Esophagus (tissue), 2 donors: ENCODE data around the gene RAB11FIP5. TPM values are rescaled to one million over a fixed set of nuclear protein-coding genes. Genes with fewer than 3 reads are reported as not detected.

ENCODE experiments used
- H3K27ac ChIP-seq, 2 donors: one replicate each; pipeline ENCODE4 v1.5.1; 2013; ENCODE audit warnings: low read depth in 2 of 2, mild to moderate bottlenecking in 2 of 2, inconsistent platforms in 1 of 2, low read length in 1 of 2, moderate library complexity in 1 of 2
- H3K27me3 ChIP-seq, 2 donors: one replicate each; pipeline ENCODE4 v1.6.1; 2013; ENCODE audit warnings: low read length in 2 of 2, control low read depth in 1 of 2, mild to moderate bottlenecking in 1 of 2; ENCODE audit not compliant: insufficient read depth in 2 of 2, control insufficient read depth in 1 of 2
- H3K36me3 ChIP-seq, 2 donors: one replicate each; pipeline ENCODE4 v1.6.1; 2013; ENCODE audit warnings: low read length in 1 of 2; ENCODE audit not compliant: control insufficient read depth in 2 of 2, insufficient read depth in 2 of 2
- H3K4me1 ChIP-seq, 2 donors: one replicate each; pipeline ENCODE4 v1.6.1; 2013; ENCODE audit warnings: low read length in 1 of 2; ENCODE audit not compliant: control insufficient read depth in 2 of 2, insufficient read depth in 2 of 2
- H3K4me3 ChIP-seq, 2 donors: one replicate each; pipeline ENCODE4 v1.5.1; 2013; ENCODE audit warnings: low read length in 2 of 2, mild to moderate bottlenecking in 2 of 2, low read depth in 1 of 2, moderate library complexity in 1 of 2
- H3K9me3 ChIP-seq, 2 donors: one replicate each; pipeline ENCODE4 v1.6.1; 2013; ENCODE audit warnings: mild to moderate bottlenecking in 2 of 2, low read depth in 1 of 2, low read length in 1 of 2, moderate library complexity in 1 of 2; ENCODE audit not compliant: control insufficient read depth in 2 of 2, insufficient read depth in 1 of 2
- WGBS, 2 donors: extraction: QIAGEN DNeasy Blood & Tissue Kit; methylation state at CpG; one replicate each; pipeline ENCODE4 v1.1.7; 2013; 5-methylcytosine and 5-hydroxymethylcytosine counted together
- polyA plus RNA-seq, 2 donors: library from polyadenylated mRNA; stranded (reverse); fragments of 200-250 nt; gene quantifications; one replicate each; pipeline ENCODE4 v1.2.3, GENCODE V29; 2013
- donor health status: healthy with polysubstance abuse.
- donor health status: Bipolar disorder and iron deficiency.

Gene RAB11FIP5
- polyA plus RNA-seq, 2 donors, result 8.1 to 8.7 TPM

- no peaks in the 10 kb centered on the region for H3K9me3 ChIP-seq
- H3K4me1 ChIP-seq, result no peaks in the 10 kb centered on the region
- 87 to 92% methylated on average over 6 of the region's 6 CpGs for WGBS, 2 donors
- H3K27me3 ChIP-seq, result no peaks in the 10 kb centered on the region
- no peak overlapping the region for H3K4me3 ChIP-seq
- peaks cover 4 to 8% of the 10 kb centered on the region in 2 donors for H3K36me3 ChIP-seq
- no peak overlapping the region for H3K27ac ChIP-seq
These were observed 76.6 kb downstream of the RAB11FIP5 start for GRCh38 chr2:73035899-73036711.

DNA sequence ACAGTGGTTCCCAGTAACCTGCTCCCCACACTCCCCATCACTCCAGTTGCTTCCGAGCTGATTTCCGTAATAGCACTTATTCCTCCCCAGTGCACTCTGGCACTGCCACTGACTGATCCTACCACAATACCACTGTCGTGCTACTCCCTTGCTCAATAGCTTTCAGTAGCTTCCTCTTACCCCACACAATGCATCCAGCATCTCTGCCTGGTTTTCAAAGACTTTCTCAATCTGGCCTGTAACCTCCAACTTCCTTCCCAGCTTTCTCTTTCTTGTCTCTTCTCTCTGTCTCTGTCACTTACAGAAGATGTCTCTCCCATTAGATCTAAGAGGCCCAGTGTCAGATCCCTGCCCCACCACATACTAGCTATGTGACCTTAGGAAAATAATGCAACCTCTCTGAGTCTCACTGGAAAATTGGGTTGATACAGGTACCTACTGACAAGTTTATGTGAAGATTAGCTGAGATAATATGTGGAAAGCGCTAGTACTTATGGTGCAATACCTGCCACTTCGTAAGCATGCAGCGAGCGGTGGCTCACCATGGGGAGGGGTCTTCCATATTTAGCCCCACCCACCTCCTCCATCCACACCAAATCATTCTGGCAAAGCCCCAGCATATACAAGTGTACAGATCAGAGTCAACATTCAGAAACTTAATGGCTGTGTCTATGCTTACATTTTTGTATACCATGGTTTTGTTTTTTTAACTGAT is 77.9 kb downstream of the RAB11FIP5 start:
- 94 to 96% methylated on average over 7 of the region's 7 CpGs for WGBS, 2 donors
- Histone ChIP-seq H3K36me3 (peaks cover 0 to 5% of the 10 kb centered on the region in 2 donors), H3K9me3 (no peaks in the 10 kb centered on the region), H3K4me1 (no peaks in the 10 kb centered on the region), H3K4me3 (no peak overlapping the region), H3K27ac (no peak overlapping the region), H3K27me3 (no peaks in the 10 kb centered on the region)

DNA sequence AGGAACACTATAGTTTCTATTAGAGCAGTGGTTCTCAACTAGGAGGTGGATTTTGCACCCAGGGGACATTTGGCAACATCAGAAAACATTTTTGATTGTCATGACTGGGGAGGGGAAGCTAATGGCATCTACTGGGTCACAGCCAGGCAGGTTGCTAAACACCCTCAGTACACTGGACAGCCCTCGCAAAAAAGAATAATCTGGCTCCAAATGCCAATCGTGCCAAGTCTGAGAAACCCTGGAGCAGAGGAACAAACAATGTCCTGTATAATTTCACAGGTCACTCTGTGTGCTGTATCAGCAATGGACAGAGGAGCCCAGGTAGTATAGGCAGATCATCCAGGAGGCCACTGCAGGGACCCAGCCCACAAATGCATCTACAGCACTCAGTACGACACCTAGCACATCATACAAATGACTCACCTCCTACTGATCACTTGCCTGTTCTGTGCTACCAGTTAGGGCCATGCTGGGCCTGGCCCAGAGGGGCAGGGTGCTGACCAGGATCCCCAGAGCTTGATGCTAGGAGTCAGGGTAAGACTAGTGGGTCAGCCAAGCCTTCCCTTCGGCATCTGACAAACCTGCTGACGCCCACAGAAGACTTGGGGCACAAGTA is 78.9 kb downstream of the RAB11FIP5 start:
- no peaks in the 10 kb centered on the region for H3K9me3 ChIP-seq
- H3K36me3 ChIP-seq, result peaks cover 0 to 5% of the 10 kb centered on the region in 2 donors
- no peaks in the 10 kb centered on the region for H3K4me1 ChIP-seq
- no peak overlapping the region for H3K27ac ChIP-seq
- no peak overlapping the region for H3K4me3 ChIP-seq
- H3K27me3 ChIP-seq, result no peaks in the 10 kb centered on the region
- whole genome bisulfite sequencing, 2 donors, result 78 to 87% methylated on average over 5 of the region's 5 CpGs

DNA sequence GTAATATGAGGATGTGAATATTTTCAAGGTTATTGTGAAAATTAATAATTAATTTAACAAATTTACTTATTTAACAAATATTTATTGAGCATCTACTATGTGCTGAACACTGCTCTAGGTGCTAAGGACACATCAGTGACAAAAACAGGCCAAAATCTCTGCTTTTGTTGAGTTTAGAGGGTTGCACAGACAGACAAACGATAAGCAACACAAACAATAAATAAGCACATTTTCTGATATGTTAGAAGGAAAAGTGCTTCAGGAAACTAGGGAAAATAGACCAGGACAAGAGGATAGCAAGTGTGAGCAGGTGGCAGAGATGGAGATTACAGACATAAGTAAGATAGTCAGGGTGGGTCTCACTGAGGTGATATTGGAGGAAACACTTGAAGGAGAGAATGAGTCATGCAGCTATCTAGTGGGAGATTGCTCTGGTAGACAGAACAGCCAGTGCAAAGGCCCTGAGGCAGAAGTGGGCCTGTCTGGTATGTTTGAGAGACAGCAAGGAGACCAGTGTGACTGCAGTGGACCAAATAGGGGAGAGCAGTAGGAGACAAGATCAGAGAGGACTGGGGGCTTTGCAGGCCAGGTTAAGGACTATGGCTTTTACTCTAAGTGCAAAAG is 79.5 kb downstream of the RAB11FIP5 start:
- H3K4me3 ChIP-seq, result no peak overlapping the region
- no peak overlapping the region for H3K27ac ChIP-seq
- no peaks in the 10 kb centered on the region for H3K4me1 ChIP-seq
- 83 to 89% methylated on average over 1 of the region's 1 CpG for WGBS, 2 donors
- H3K9me3 ChIP-seq, result no peaks in the 10 kb centered on the region
- H3K36me3 ChIP-seq, result peaks cover 0 to 6% of the 10 kb centered on the region in 2 donors
- no peaks in the 10 kb centered on the region for H3K27me3 ChIP-seq

DNA sequence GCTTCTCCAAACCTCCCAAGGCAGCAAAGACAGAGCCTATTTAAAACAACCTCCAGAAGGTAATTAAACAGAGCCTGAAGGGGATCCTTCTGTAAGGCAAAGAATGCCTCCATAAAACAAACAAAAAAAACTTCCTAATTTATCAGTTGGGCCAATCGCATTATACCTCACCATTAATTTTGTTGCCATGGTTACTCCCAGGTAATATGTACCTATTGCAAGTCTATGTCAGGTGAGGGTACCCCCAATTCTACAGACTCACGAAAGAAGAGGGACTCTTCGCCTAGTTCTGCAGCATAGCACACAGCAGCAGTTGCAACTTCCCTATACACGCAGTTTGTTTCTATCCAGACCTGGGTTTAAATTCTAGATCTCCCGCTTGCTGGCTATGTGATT is 80.0 kb downstream of the RAB11FIP5 start:
- WGBS, 2 donors, result 88 to 94% methylated on average over 5 of the region's 5 CpGs

DNA sequence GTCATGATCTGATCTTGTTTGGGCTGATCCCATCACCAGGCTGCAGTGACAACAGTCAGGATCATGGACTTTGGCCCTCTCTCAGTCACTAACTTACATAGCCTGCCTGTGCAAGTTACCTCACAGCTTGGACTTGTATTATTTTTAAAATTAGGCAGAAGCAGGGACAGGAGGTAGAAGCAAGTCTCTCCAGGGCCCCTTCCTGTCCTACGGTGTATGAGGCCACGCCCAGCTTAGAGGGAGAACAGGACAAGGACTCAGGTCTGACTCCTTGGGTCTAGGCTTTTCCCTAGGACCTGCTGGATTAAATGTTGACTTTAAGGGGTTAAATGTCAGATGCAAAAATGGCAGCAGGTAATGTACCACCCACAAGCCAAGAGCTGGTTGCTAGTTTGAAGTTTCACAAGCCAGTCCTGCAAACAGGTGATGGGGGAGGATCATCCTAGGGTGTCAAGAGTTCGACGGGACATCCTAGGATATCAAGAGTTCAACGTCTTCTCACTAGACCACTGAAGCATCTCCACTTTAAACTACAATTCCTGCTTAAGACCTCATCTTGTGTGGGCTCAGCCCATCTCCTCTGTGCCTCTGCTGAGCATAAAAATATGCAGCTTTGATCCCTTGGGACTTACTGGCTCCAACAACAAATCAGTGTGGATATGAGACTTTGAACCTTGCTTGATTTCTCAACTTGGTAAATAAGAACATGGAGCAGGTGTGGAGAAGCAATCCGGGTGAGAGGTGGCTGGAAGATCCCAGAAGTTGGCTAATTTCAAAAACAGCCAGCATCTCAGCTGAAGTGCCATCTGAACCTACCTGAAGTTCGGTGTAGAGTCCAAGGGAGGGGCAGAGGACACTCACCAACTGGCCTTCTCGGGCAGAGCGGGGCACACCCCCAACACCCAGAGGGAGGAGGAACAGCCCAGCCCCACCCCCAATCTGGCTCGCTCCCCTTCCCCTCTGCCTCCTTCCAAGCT is 80.7 kb downstream of the RAB11FIP5 start:
- Histone ChIP-seq H3K4me3 (no peak overlapping the region), H3K36me3 (peaks cover 0 to 7% of the 10 kb centered on the region in 2 donors), H3K4me1 (no peaks in the 10 kb centered on the region), H3K27me3 (no peaks in the 10 kb centered on the region), H3K9me3 (no peaks in the 10 kb centered on the region), H3K27ac (no peak overlapping the region)
- 77% methylated on average over 10 of the region's 10 CpGs for WGBS, 2 donors

More for the DNA sequence above, 80.0 kb downstream of the RAB11FIP5 start:
- Histone ChIP-seq H3K9me3 (no peaks in the 10 kb centered on the region), H3K4me3 (no peak overlapping the region), H3K36me3 (peaks cover 0 to 7% of the 10 kb centered on the region in 2 donors), H3K4me1 (no peaks in the 10 kb centered on the region), H3K27ac (no peak overlapping the region), H3K27me3 (no peaks in the 10 kb centered on the region)

GRCh38 chr2:73031095-73031678 is 81.6 kb downstream of the RAB11FIP5 start:
- Histone ChIP-seq H3K27me3 (no peaks in the 10 kb centered on the region), H3K36me3 (peaks cover 0 to 6% of the 10 kb centered on the region in 2 donors), H3K4me1 (no peaks in the 10 kb centered on the region), H3K4me3 (no peak overlapping the region), H3K27ac (no peak overlapping the region), H3K9me3 (no peaks in the 10 kb centered on the region)
- 90 to 95% methylated on average over 3 of the region's 3 CpGs for WGBS, 2 donors

- H3K9me3 ChIP-seq, result no peaks in the 10 kb centered on the region
- 80% methylated on average over 10 of the region's 10 CpGs for WGBS, 2 donors
- peaks cover 0 to 2% of the 10 kb centered on the region in 2 donors for H3K36me3 ChIP-seq
- no peaks in the 10 kb centered on the region for H3K27me3 ChIP-seq
- H3K27ac ChIP-seq, result no peak overlapping the region
- H3K4me1 ChIP-seq, result no peaks in the 10 kb centered on the region
- no peak overlapping the region for H3K4me3 ChIP-seq
These were observed 83.9 kb downstream of the RAB11FIP5 start for GRCh38 chr2:73028841-73029240.
